HG02884 (cell line): ENCODE data around the gene FAT2.
"Not testable (repeated sequence)": the region's sequence is repeated elsewhere in the genome, so short reads cannot be mapped to it uniquely, and the experiment has no call there.

Experiments
- ATAC-seq: cut with Tn5 transposase; IDR thresholded peaks from one replicate; pipeline ENCODE4 v1.9.1; 2021; ENCODE audit warnings: mild to moderate bottlenecking, moderate library complexity; ENCODE audit not compliant: unreplicated experiment

FAT2 gene

GRCh38 chr5:151612689-151613427 is 21.7 kb upstream of the FAT2 start:
- peak; percentile 75 for ATAC-seq

GRCh38 chr5:151611127-151611775 is 20.1 kb upstream of the FAT2 start:
- no peak for ATAC-seq

- ATAC-seq: no peak
Measured at GRCh38 chr5:151608522-151608921, 17.4 kb upstream of the FAT2 start.

- ATAC-seq: no peak
Measured at GRCh38 chr5:151607304-151607703, 16.2 kb upstream of the FAT2 start.

GRCh38 chr5:151605559-151605958 is 14.4 kb upstream of the FAT2 start:
- ATAC-seq: no peak

- no peak for ATAC-seq
Measured at GRCh38 chr5:151602806-151603205, 11.7 kb upstream of the FAT2 start.

GRCh38 chr5:151601391-151601790 is 10.3 kb upstream of the FAT2 start:
- no peak for ATAC-seq

GRCh38 chr5:151600069-151600665 is 9.0 kb upstream of the FAT2 start:
- no peak for ATAC-seq

- no peak for ATAC-seq
Measured at GRCh38 chr5:151598984-151599383, 7.9 kb upstream of the FAT2 start.

- ATAC-seq: no peak
Measured at GRCh38 chr5:151598549-151598948, 7.4 kb upstream of the FAT2 start.

- ATAC-seq: no peak
Measured at GRCh38 chr5:151597749-151598148, 6.6 kb upstream of the FAT2 start.

GRCh38 chr5:151596828-151597539 is 5.9 kb upstream of the FAT2 start:
- ATAC-seq: no peak

- ATAC-seq: no peak
Measured at GRCh38 chr5:151595411-151595826, 4.3 kb upstream of the FAT2 start.

GRCh38 chr5:151592855-151593408 is 1.8 kb upstream of the FAT2 start:
- ATAC-seq: no peak

GRCh38 chr5:151589878-151590570 is 1.1 kb downstream of the FAT2 start:
- no peak for ATAC-seq

- ATAC-seq: no peak
Measured at GRCh38 chr5:151587796-151588555, 3.2 kb downstream of the FAT2 start.

GRCh38 chr5:151585970-151586369 is 5.2 kb downstream of the FAT2 start:
- no peak for ATAC-seq

GRCh38 chr5:151585344-151585743 is 5.8 kb downstream of the FAT2 start:
- not testable (repeated sequence) for ATAC-seq

- no peak for ATAC-seq
Measured at GRCh38 chr5:151584057-151584937, 6.8 kb downstream of the FAT2 start.
